MM.1S (cell line): ENCODE data around the gene CTNND1.

Experiments
- EZH2 ChIP-seq: fragments of 300-600 bp; sonication (generic); optimal IDR thresholded peaks from 2 replicates; pipeline ENCODE3; 2017; ENCODE audit warnings: low read depth, mild to moderate bottlenecking, antibody characterized with exemption, low read length, mixed read lengths
- EZH2phosphoT487 ChIP-seq: fragments of 300-600 bp; sonication (generic); IDR thresholded peaks from 2 replicates; pipeline ENCODE4 v1.6.1; 2018; ENCODE audit warnings: antibody characterized with exemption, low read length
- TF ChIP-seq, protein P1 (sequence below): fragments of 300-600 bp; sonication (generic); IDR thresholded peaks from 2 replicates; pipeline ENCODE4 v1.5.1; 2016; ENCODE audit warnings: antibody characterized with exemption, low read length, mixed read lengths

DNA sequence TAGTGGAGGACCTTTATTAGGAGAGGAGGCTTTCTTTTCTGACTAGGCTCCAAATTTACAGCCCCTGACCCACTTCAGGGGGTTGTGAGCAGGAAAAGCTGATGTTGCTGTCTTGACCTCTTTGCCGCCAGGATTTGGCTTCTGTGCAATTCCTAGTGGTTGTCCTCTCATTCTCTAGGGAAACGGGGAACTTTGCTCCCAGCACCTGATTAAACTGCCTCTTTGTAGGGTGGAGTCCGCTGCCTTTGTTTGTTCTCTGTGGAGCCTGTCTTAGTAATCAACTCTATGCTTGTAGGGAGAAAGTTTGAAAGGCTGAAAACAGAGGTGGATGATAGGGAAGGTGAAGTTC, 16.3 kb downstream of the CTNND1 start:
- TF ChIP-seq, protein P1, sequence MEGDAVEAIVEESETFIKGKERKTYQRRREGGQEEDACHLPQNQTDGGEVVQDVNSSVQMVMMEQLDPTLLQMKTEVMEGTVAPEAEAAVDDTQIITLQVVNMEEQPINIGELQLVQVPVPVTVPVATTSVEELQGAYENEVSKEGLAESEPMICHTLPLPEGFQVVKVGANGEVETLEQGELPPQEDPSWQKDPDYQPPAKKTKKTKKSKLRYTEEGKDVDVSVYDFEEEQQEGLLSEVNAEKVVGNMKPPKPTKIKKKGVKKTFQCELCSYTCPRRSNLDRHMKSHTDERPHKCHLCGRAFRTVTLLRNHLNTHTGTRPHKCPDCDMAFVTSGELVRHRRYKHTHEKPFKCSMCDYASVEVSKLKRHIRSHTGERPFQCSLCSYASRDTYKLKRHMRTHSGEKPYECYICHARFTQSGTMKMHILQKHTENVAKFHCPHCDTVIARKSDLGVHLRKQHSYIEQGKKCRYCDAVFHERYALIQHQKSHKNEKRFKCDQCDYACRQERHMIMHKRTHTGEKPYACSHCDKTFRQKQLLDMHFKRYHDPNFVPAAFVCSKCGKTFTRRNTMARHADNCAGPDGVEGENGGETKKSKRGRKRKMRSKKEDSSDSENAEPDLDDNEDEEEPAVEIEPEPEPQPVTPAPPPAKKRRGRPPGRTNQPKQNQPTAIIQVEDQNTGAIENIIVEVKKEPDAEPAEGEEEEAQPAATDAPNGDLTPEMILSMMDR, result no peak
- TF ChIP-seq EZH2 (no peak), EZH2phosphoT487 (no peak)
